A549 (cell line): Measurements from ENCODE around the gene HTRA3. TPM values are rescaled to one million over a fixed set of nuclear protein-coding genes. Genes with fewer than 3 reads are reported as not detected.

Experiments
- ATAC-seq, 2 experiments: fragments of 200-7000 bp in 1 of 2; fragments of >200 bp in 1 of 2; cut with Nextera tagmentation in 1 of 2; cut with Tn5 transposase in 1 of 2; 3 replicates each; pipeline versions ENCODE4 v1.8.0 to v1.9.1; 2018 to 2020; ENCODE audit warnings: mild to moderate bottlenecking in 1 of 2, moderate library complexity in 1 of 2
- CTCF ChIA-PET: fragments of 300-600 bp; sonication (Branson Sonifier 250); formaldehyde crosslinking; extraction: SDS; loops from one replicate; lab custom pipeline; 2021; ENCODE audit warnings: antibody characterized with exemption, inconsistent platforms; lab: Yijun Ruan, JAX
- POLR2A ChIA-PET: fragments of 350-600 bp; formaldehyde crosslinking; extraction: SDS; loops from one replicate; lab custom pipeline; 2021; ENCODE audit warnings: antibody characterized with exemption, inconsistent platforms; lab: Yijun Ruan, JAX
- DNase-seq, 2 experiments: peaks; one replicate each; pipeline versions ENCODE4 v3.0.0 to v3.0.0-alpha.2; 2011 to 2016; ENCODE audit warnings: low read depth in 1 of 2, low spot score in 1 of 2
- FAIRE-seq: peaks from 2 replicates; lab custom pipeline; 2011; peaks lifted over from hg19 to GRCh38; lab: Jason Lieb, UNC
- H3K27ac ChIP-seq, 2 experiments: fragments of >200 bp; sonication (Bioruptor Twin); formaldehyde crosslinking; 3 replicates each; pipeline ENCODE4 v1.5.1; 2016 to 2017
- H3K4me1 ChIP-seq: fragments of >200 bp; sonication (Bioruptor Twin); formaldehyde crosslinking; 3 replicates; pipeline ENCODE4 v1.6.1; 2016
- H3K4me2 ChIP-seq: fragments of >200 bp; sonication (Bioruptor Twin); formaldehyde crosslinking; 3 replicates; pipeline ENCODE4 v1.6.1; 2016
- H3K4me3 ChIP-seq: fragments of >200 bp; sonication (Bioruptor Twin); formaldehyde crosslinking; 3 replicates; pipeline ENCODE4 v1.5.1; 2016
- H3K9me3 ChIP-seq: fragments of >200 bp; sonication (Bioruptor Twin); formaldehyde crosslinking; 3 replicates; pipeline ENCODE4 v1.6.1; 2016
- ATOH8 ChIP-seq: fragments of 250-450 bp; sonication (Bioruptor Pico); IDR thresholded peaks from 2 replicates; pipeline ENCODE4 v1.5.0; 2020; ENCODE audit warnings: low read depth, mild to moderate bottlenecking, moderate library complexity
- CBX2 ChIP-seq: fragments of 200-600 bp; sonication (generic); IDR thresholded peaks from 2 replicates; pipeline ENCODE4 v1.6.1; 2016; ENCODE audit warnings: low read depth, mild to moderate bottlenecking, borderline replicate concordance
- CEBPB ChIP-seq, 2 experiments: fragments of >200 bp in 1 of 2; sonication (Bioruptor Twin) in 1 of 2; formaldehyde crosslinking in 1 of 2; IDR thresholded peaks; 2 replicates each; pipeline ENCODE4 v1.6.1; 2012 to 2016
- CHD2 ChIP-seq: fragments of 150-350 bp; IDR thresholded peaks from 2 replicates; pipeline ENCODE4 v1.6.1; 2014; ENCODE audit warnings: low read length; ENCODE audit not compliant: partially characterized antibody
- EHF ChIP-seq: fragments of 250-450 bp; sonication (Bioruptor Pico); IDR thresholded peaks from 2 replicates; pipeline ENCODE4 v1.5.0; 2020; ENCODE audit warnings: mild to moderate bottlenecking
- EHMT2 ChIP-seq: fragments of 200-600 bp; sonication (generic); IDR thresholded peaks from 2 replicates; pipeline ENCODE4 v1.6.1; 2016; ENCODE audit warnings: antibody characterized with exemption, low read depth, mild to moderate bottlenecking, moderate library complexity
- ELK1 ChIP-seq: fragments of 150-350 bp; IDR thresholded peaks from 2 replicates; pipeline ENCODE4 v1.6.1; 2014; ENCODE audit warnings: low read depth, mild to moderate bottlenecking, low read length
- FOSL2 ChIP-seq, 2 experiments: fragments of 450-650 bp in 1 of 2; fragments of >200 bp in 1 of 2; sonication (Bioruptor Twin) in 1 of 2; formaldehyde crosslinking; IDR thresholded peaks; 2 replicates each; pipeline versions ENCODE4 v1.5.0 to v1.6.1; 2016 to 2020; ENCODE audit warnings: mild to moderate bottlenecking in 1 of 2, moderate library complexity in 1 of 2
- HEYL ChIP-seq: fragments of 250-450 bp; sonication (Bioruptor Pico); IDR thresholded peaks from 2 replicates; pipeline ENCODE4 v1.8.0; 2021; ENCODE audit warnings: mild to moderate bottlenecking, moderate library complexity
- HOXB5 ChIP-seq: fragments of 250-450 bp; sonication (Bioruptor Pico); IDR thresholded peaks from 2 replicates; pipeline ENCODE4 v1.5.0; 2020; ENCODE audit warnings: mild to moderate bottlenecking, moderate library complexity
- KDM1A ChIP-seq: fragments of 200-600 bp; sonication (generic); IDR thresholded peaks from 2 replicates; pipeline ENCODE4 v1.6.1; 2016; ENCODE audit warnings: low read depth, mild to moderate bottlenecking
- MAFK ChIP-seq: fragments of 450-650 bp; IDR thresholded peaks from 2 replicates; pipeline ENCODE4 v1.6.1; 2014; ENCODE audit not compliant: partially characterized antibody
- MAX ChIP-seq: IDR thresholded peaks from 2 replicates; pipeline ENCODE4 v1.6.1; 2012
- MAZ ChIP-seq: fragments of 150-350 bp; IDR thresholded peaks from 2 replicates; pipeline ENCODE4 v1.6.1; 2014; ENCODE audit warnings: antibody characterized with exemption, low read depth, low read length, borderline replicate concordance
- RNF2 ChIP-seq: fragments of 200-600 bp; sonication (generic); IDR thresholded peaks from 2 replicates; pipeline ENCODE4 v1.6.1; 2016; ENCODE audit warnings: low read depth, mild to moderate bottlenecking, antibody characterized with exemption, moderate library complexity, borderline replicate concordance
- SMC3 ChIP-seq: fragments of >200 bp; sonication (Bioruptor Twin); formaldehyde crosslinking; IDR thresholded peaks from 3 replicates; pipeline ENCODE4 v1.6.1; 2018; ENCODE audit warnings: inconsistent platforms
- ZC3H11A ChIP-seq: fragments of 450-650 bp; IDR thresholded peaks from 2 replicates; pipeline ENCODE4 v1.6.1; 2014; ENCODE audit warnings: antibody characterized with exemption, mild to moderate bottlenecking
- ZFP36 ChIP-seq: fragments of 450-650 bp; IDR thresholded peaks from 2 replicates; pipeline ENCODE4 v1.6.1; 2014; ENCODE audit warnings: borderline replicate concordance; ENCODE audit not compliant: partially characterized antibody
- ZNF302 ChIP-seq: fragments of 250-450 bp; sonication (Bioruptor Pico); IDR thresholded peaks from 2 replicates; pipeline ENCODE4 v1.9.0; 2021; ENCODE audit warnings: inconsistent platforms, mild to moderate bottlenecking, moderate library complexity
- WGBS: methylation state at CpG from one replicate; pipeline ENCODE4 v1.1.6; 2017; ENCODE audit errors: missing lambda C conversion rate; 5-methylcytosine and 5-hydroxymethylcytosine counted together
- polyA plus RNA-seq, 4 experiments: library from polyadenylated mRNA; depleted of rRNA in 3 of 4; stranded (reverse); fragments of >200 nt; fragmentation: RNase III in 1 of 4; extraction: RNeasy Plus Mini Kit Qiagen cat#74134 plus additional on column Dnase treatment in 1 of 4; gene quantifications; 2 replicates in 3 of 4; 3 replicates in 1 of 4; pipeline ENCODE4 v1.2.3, GENCODE V29; 2011 to 2017

HTRA3 gene
- polyA plus RNA-seq, 2 of the 4 experiments (the other 2 are of a cell fraction): 4.6 to 7.4 TPM

GRCh38 chr4:8297141-8297601 lies 27.6 kb downstream of the HTRA3 start (continued):
- TF ChIP-seq ELK1 (no peak), CHD2 (no peak), HOXB5 (no peak), ZFP36 (no peak), ATOH8 (CRISPR knock-in tag) (no peak), EHF (no peak), RNF2 (no peak), MAZ (no peak), HEYL (CRISPR knock-in tag) (no peak), ZNF302 (CRISPR knock-in tag) (no peak), ZC3H11A (no peak), SMC3 (no peak), EHMT2 (no peak), MAFK (no peak), MAX (no peak), CBX2 (no peak)

- H3K9me3 ChIP-seq: peaks cover 12% of the 10 kb centered on the region
- H3K4me1 ChIP-seq: no peaks in the 10 kb centered on the region
- ATAC-seq (no peak), DNase-seq (no peak), FAIRE-seq (no peak)
- WGBS: 87% methylated on average over 19 of the region's 20 CpGs
- H3K4me3 ChIP-seq: no peak overlapping the region
- POLR2A ChIA-PET: no interaction called here
- TF ChIP-seq FOSL2 (IDR thresholded peaks at IDR 0.05) (no peak), FOSL2 (CRISPR knock-in tag; IDR thresholded peaks at IDR 0.05) (no peak), ZC3H11A (no peak), SMC3 (no peak)
- CTCF ChIA-PET: no interaction called here
- no peak overlapping the region for H3K27ac ChIP-seq
- no peak overlapping the region for H3K4me2 ChIP-seq
Observed at GRCh38 chr4:8297691-8298485, 28.3 kb downstream of the HTRA3 start.

- Histone ChIP-seq H3K27ac (no peak overlapping the region), H3K9me3 (peaks cover 27% of the 10 kb centered on the region), H3K4me2 (no peak overlapping the region), H3K4me3 (no peak overlapping the region), H3K4me1 (0 out of 3 replicates have a peak, but pooled peaks cover 3% of the 10 kb centered on the region)
- FAIRE-seq (no peak), DNase-seq (no peak), ATAC-seq (no peak)
- CTCF ChIA-PET: interaction anchor here (1.1 to 1.3 kb wide), 2 partner anchors 34 to 40 kb away, joined by 3 read pairs; no protein-coding TSS in a partner anchor
- TF ChIP-seq CEBPB (IDR thresholded peaks at IDR 0.05): no peak
- no peak for TF ChIP-seq ZNF302 (CRISPR knock-in tag)
- TF ChIP-seq KDM1A: no peak
- POLR2A ChIA-PET: no interaction called here
- WGBS: 96% methylated on average over 1 of the region's 1 CpG
Observed at GRCh38 chr4:8300832-8301231, 31.3 kb downstream of the HTRA3 start.
